Choroid plexus epithelial cell (primary cell): Measurements from ENCODE around the gene AGBL2.
"Not testable (repeated sequence)": the region's sequence is repeated elsewhere in the genome, so short reads cannot be mapped to it uniquely, and the experiment has no call there.

Source experiments
- DNase-seq: peaks from one replicate; pipeline ENCODE4 v3.0.0-alpha.2; 2010; ENCODE audit warnings: low read depth
- H3K4me3 ChIP-seq: 2 replicates; pipeline ENCODE4 v1.5.1; 2011; ENCODE audit warnings: low read depth, mild to moderate bottlenecking, control low read depth, low read length, moderate library complexity
- TF ChIP-seq, protein P1 (sequence below): conservative IDR thresholded peaks from 2 replicates; pipeline ENCODE4 v1.5.1; 2011; ENCODE audit warnings: low read depth, mild to moderate bottlenecking, control low read depth, inconsistent platforms, low read length, moderate library complexity

The AGBL2 gene

DNA sequence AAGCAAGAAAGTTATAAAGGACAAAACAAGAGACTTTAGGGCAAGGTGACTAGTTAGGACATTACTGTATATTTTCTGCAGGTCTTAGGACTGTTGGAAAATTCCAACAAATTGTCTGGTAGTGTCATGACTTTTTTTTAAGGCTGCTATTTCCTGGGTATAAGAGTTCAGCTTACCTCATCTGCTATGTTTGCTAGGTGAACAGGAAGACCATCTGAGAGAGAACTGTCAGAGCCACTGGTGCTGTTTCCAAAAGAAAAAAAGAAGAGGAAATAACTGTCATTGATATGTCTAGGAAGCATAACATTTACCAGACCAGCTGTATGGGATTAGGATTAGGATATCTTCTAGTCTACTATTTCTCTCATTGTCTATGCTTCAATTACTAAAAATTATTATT is 46.5 kb downstream of the AGBL2 start:
- DNase-seq, result no peak
- no peak overlapping the region for H3K4me3 ChIP-seq
- TF ChIP-seq, protein P1, sequence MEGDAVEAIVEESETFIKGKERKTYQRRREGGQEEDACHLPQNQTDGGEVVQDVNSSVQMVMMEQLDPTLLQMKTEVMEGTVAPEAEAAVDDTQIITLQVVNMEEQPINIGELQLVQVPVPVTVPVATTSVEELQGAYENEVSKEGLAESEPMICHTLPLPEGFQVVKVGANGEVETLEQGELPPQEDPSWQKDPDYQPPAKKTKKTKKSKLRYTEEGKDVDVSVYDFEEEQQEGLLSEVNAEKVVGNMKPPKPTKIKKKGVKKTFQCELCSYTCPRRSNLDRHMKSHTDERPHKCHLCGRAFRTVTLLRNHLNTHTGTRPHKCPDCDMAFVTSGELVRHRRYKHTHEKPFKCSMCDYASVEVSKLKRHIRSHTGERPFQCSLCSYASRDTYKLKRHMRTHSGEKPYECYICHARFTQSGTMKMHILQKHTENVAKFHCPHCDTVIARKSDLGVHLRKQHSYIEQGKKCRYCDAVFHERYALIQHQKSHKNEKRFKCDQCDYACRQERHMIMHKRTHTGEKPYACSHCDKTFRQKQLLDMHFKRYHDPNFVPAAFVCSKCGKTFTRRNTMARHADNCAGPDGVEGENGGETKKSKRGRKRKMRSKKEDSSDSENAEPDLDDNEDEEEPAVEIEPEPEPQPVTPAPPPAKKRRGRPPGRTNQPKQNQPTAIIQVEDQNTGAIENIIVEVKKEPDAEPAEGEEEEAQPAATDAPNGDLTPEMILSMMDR, result no peak

DNA sequence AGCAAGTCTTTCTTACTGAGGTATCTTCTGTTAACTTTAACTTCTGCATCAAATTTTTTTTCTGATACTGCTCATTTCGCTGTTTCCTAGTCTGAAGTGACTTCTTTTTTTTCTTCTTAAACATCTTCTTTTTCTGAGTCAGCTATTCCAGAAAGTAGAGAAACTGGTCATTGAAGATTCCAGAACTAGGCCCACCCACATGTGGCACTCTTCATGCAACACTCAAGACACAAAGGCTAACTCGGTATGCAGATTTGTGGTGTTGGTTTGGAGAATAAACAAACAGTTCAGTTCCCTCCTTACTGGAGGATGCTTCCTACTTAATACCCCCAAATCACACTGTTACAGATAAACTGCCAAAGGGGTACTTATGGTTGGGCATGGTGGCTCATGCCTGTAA is 47.6 kb downstream of the AGBL2 start:
- no peak overlapping the region for H3K4me3 ChIP-seq
- no peak for DNase-seq
- TF ChIP-seq, protein P1, result no peak

DNA sequence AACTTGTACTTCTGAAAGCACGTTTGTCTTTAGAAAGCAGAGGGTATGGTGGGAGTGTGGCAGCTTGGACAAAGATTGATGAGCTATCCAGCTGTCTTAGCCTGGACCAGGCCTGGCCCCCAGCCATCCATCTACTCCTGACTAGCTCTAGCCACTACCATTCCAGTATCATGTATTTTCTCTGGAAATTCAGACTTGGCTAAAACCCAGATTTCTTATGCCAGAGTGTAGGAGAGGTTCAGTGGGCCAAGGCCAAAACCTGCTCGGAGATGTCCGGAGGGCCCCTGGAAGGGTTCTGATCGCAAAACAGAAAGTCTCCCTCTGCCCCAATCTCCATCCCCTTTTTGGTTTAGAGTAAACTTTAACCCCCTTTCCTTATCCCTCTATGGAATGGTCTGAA is 48.0 kb downstream of the AGBL2 start:
- no peak for DNase-seq
- TF ChIP-seq, protein P1, result no peak
- no peak overlapping the region for H3K4me3 ChIP-seq

DNA sequence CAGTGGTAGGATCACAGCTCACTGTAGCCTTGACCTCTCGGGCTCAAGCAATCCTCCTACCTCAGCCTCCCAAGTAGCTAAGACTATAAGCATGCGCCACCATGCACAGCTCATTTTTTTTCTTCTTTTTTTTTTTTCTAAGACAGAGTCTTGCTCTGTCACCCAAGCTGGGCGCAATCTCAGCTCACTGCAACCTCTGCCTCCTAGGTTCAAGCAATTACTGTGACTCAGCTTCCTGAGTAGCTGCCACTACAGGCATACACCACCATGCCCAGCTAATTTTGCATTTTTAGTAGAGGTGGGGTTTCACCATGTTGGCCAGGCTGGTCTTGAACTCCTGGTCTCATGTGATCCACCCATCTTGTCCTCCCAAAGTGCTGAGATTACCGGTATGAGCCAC is 50.2 kb downstream of the AGBL2 start:
- not testable (repeated sequence) for H3K4me3 ChIP-seq, DNase-seq

DNA sequence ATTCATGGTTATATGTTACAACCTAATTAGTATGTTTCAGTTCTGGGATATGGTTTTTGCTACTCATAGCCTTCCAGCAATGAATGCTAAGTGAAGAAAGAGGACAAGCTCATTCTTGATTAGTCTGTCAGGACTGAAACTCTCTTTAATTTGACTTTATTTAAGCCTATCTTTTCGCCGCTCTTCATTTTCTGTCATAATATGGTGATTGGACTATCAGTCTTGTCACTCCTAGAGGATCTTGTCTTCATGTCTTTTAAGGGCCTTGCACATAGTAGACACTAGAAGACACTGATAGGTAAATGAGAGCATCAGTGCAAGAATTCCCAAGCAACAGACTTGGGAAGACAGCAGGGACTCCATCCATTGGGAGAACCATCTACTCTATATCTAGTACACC is 53.9 kb downstream of the AGBL2 start:
- no peak overlapping the region for H3K4me3 ChIP-seq
- TF ChIP-seq, protein P1, result no peak
- no peak for DNase-seq

DNA sequence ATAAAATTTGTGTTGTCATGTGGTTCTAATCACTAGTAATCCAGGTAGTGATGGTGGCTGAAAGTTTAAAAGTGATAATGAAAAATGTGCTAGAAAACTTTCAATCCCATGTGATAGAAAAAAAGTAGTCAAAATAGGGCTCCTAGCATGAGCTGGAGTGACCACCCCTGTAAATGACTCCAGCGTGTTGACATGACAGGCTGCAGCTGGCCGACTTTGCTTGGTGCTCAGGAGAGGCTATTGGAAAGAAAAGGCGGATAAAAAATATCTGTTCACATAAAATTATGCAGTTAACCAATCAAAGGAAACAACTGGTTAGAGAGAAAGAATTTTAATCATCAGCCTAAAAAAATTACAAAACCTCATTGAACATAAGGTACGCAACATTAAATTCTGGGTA is 55.9 kb downstream of the AGBL2 start:
- TF ChIP-seq, protein P1, result no peak
- no peak for DNase-seq

DNA sequence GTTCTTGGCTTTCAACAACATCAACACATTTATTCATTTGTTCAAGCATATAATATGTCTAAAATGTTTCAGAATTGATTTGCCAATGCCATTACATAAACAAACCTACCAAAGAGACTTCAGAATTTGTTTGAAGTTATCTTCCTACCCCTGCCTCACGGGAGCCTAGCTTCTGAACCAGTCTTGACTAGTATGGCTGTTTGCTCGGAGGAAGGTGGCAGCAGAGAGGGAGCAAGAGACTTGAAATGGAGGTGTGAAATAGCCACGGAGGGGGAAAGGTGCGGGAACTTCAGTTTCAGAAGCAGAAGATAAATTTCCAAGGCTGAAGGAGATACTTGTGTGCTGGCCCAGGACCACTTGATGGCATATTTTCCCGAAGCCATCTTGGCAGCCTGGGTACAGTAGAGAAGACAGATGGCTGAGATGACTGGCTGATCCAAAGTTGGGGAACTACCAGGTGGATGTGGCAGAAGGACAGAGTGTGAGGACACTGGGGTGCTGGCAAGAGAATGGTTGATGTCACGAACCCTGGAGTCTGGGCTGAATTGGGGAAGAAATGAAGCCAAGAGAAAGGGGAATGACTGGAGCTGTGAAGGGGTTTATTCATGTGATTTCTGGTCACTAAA is 58.8 kb downstream of the AGBL2 start:
- no peak overlapping the region for H3K4me3 ChIP-seq
- TF ChIP-seq, protein P1, result no peak
- DNase-seq, result no peak

More for the DNA sequence above, 55.9 kb downstream of the AGBL2 start:
- H3K4me3 ChIP-seq, result no peak overlapping the region
